Stimulated activated CD4-positive, alpha-beta T cell treated with anti-CD3 and anti-CD28 coated beads, Interleukin-4, amount 100 ng/mL, for 4 hours (primary cell): ENCODE results near the gene ADM.

Experiments
- DNase-seq, 2 experiments: peaks; one replicate each; pipeline ENCODE4 v3.0.0-alpha.2; 2020

Gene ADM

GRCh38 chr11:10291801-10292638 is 12.9 kb upstream of the ADM start:
- DNase-seq: no peak

GRCh38 chr11:10293423-10294289 is 11.2 kb upstream of the ADM start, which contains the start of gene SBF2:
Gene SBF2, minus strand, starts transcription at chr11:10294219. Its CDS starts 150 bp downstream, at chr11:10294069.
- peak; percentile 78 to 82 for DNase-seq

- no peak for DNase-seq
Observed at GRCh38 chr11:10294290-10294953, 10.5 kb upstream of the ADM start.

- DNase-seq: no peak
Observed at GRCh38 chr11:10295064-10295901, 9.6 kb upstream of the ADM start.

GRCh38 chr11:10298342-10298741 is 6.5 kb upstream of the ADM start:
- peak in 1 of 2 experiments; percentile 32 for DNase-seq

GRCh38 chr11:10301656-10302358 is 3.1 kb upstream of the ADM start:
- DNase-seq: no peak

GRCh38 chr11:10302359-10302743 is 2.5 kb upstream of the ADM start:
- no peak for DNase-seq

- peak; percentile 50 to 64 for DNase-seq
Observed at GRCh38 chr11:10302744-10303557, 1.9 kb upstream of the ADM start.

- peak in 1 of 2 experiments; percentile 34 for DNase-seq
Observed at GRCh38 chr11:10303558-10304363, 1.1 kb upstream of the ADM start.

GRCh38 chr11:10305262-10305963 is 540 bp downstream of the ADM start:
- DNase-seq: peak in 1 of 2 experiments; percentile 26

- no peak for DNase-seq
Observed at GRCh38 chr11:10305964-10306918, 1.4 kb downstream of the ADM start.

- no peak for DNase-seq
Observed at GRCh38 chr11:10307022-10307399, 2.1 kb downstream of the ADM start.

GRCh38 chr11:10307400-10308200 is 2.7 kb downstream of the ADM start:
- peak; percentile 83 to 86 for DNase-seq

- DNase-seq: no peak
Observed at GRCh38 chr11:10308201-10308954, 3.5 kb downstream of the ADM start.

GRCh38 chr11:10309163-10310093 is 4.6 kb downstream of the ADM start:
- no peak for DNase-seq
